HG03565 (cell line): ENCODE measurements around the gene TRNP1.

ENCODE experiments used
- ATAC-seq: cut with Tn5 transposase; IDR thresholded peaks from one replicate; pipeline ENCODE4 v1.9.1; 2021; ENCODE audit warnings: mild to moderate bottlenecking, moderate library complexity; ENCODE audit not compliant: unreplicated experiment

Gene TRNP1

DNA sequence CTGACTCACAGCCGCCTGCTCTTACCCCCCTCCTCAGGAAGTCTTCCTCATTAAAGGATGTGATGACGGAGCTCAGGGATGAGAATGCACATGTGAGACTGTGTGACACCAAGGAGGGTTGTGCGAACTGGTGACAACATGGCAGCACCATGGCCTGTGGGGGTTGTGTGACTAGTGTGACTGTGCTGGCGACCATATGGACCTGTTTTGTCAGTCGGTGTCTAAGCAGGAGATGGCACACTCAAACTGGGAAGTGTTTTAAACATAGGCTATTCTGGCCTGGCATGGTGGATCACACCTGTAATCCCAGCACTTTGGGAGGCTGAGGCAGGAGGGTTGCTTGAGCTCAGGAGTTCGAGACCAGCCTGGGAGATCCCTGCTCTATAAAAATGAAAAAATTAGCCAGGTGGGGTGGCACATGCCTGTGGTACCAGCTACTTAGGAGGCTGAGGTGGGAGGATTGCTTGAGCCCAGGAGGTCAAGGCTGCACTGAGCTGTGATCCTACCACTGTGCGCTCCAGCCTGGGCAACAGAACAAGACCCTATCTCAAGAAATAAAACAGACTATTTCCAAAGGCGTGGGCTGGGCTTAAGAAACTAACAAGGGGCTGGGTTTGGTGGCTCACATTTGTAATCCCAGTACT, 7.4 kb downstream of the TRNP1 start:
- no peak for ATAC-seq

DNA sequence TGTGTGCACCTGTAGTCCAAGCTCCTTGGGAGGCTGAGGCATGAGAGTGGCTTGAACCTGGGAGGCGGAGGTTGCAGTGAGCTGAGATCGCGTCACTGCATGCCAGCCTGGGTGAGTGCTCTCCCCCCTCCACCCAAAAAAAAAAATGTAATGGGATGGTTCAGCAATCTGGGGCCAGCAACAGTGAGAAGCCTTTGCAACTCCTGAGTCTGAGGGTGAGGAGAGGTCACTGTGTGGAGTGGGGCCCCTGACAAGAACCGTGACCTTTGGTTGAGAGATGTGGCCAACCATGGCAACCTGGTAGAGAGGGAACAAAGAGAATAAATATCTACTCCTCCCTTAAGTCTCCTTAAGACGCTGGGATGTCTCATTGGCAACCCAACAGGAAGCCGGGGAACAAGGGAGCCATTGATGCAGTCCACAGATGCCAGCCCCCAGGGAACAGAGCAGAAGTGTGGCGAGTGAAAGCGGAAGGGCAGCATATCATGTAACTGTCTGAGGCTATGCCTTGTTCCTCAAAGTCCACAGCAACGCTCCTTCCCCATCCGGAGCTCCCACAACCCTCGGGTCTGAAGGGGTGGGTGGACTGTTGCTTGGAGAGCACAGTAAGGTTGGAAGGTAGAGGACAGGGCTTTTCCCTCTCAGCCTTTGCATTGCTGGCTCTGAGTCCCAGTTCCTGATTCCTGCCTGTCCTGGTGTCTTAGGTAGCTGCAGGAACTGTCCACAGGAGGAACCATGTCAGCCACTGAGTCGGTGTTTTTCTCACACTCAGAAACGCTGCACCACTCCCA, 8.3 kb downstream of the TRNP1 start:
- no peak for ATAC-seq

DNA sequence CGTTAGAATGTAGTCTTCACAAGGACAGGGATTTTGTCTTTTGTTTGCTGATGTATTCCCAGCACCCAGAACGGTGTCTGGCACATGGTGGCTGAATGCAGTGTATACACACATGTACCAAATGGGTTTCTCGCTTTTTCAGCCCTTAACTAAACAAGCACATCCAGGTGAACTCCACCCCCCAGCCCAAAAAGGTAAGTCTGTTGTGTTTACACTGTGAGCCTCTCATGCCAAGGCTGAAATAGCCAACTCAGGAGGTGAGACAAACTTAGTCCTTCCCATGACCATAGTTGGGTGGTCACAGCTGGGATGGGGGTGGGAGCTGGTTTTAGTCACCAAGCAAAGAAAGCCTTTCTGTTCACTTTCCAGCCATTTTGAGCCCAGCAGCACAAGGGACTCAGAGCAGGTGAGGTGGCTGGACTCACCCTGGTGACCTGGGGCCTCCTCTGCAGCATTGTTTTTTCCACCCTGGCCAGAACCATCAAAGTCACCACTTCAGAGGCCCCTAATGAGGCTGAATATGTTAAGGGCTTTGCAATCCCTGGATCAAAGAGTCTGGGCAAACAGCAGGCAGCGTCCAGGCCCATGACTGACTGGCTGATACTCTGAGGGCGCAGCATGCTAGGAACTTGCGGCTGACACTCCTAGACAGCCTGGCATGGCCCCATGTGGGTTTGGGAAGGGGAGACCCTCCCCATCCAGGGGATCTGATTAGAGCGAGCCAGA, 10.4 kb downstream of the TRNP1 start:
- ATAC-seq, result no peak

DNA sequence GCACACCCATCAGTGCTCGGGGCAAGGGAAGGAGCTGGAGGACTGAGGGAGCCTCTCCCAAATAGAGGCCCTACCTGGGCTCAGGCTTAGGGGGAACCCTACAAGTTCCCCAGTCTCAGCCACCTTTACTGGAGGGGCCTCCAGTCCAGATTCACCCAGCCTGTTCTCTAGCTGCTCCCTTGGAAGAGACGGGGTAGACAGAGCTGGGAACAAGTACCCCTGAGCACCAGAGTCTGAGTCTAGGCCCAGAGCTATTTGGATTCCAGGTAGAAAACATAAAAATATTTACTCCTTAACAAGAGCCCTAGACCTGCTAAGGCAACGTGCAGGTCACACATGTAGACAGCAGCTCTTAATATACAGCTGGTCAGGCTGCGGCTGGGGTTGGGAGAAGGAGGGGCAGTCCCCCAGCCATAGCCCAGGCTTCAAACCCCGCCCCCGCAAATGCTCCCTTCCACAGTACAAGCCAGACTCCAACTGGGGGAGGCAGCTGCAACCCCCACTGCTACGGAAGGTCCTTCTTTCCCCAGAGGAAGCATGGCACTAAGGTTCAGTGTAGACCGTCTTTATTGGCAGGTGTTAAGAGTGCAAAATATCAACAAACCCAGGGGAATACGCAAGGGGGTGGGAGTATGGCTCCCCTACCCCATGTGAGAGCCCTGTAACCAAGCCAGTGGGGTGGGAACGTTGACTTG, 11.1 kb downstream of the TRNP1 start:
- ATAC-seq, result no peak

DNA sequence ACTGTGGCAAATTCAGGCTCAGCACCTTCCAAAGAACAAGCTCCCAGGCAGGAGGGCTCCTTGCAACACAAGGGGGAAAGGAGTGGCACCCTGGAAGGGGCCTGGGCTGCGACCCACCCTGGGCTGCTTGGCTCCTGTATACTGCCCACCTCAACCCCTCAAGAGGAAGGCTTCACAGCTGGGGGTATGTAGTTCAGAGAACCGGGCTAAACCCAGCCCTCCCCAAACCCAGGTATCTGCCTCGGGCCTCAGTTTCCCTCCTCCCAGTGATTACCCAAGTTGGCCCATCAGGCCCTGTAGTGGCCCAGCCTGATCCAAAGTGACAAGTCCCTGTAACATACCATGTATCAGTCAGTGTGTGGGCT, 11.7 kb downstream of the TRNP1 start:
- ATAC-seq, result no peak

DNA sequence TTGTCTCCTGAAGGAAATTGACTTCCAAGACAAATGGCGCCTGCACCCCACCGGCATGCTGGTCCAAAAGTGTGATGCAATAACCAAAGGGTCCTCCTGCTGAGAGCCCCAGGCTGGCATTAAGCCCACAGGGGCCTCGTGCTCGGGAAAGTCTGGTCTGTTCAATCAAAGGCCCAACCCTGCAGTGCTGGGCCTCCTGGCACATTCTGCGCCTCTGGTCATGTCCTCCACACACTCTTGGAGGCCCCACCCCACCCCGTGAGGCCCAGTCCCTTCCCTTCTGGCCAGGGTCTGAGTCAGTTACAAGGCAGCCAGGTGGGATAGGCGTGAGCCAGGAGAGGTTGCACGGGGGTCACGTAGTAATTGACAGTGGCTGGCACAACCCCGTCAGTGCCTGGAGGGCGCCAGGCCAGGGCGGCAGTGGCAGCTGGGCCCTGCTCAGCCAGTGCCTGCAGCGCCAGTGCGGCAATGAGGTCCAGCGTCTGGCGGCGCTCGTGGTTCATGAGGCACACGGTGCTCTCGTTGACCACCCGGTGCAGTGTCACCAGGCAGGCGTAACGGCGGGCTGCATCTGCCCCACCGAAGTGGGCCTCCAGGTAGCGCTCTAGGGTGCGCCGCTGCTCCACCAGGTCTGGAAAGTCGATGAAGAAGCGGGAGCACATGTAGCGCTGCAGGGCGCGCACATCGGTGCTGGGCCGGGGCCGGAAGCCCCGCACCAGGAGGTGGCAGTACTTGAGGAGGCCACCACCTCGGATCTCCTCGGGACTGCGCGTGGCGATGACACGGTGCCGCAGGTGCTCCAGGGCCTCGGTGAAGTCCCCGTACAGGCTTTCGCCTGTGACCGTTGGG, 12.4 kb downstream of the TRNP1 start:
- ATAC-seq, result no peak

DNA sequence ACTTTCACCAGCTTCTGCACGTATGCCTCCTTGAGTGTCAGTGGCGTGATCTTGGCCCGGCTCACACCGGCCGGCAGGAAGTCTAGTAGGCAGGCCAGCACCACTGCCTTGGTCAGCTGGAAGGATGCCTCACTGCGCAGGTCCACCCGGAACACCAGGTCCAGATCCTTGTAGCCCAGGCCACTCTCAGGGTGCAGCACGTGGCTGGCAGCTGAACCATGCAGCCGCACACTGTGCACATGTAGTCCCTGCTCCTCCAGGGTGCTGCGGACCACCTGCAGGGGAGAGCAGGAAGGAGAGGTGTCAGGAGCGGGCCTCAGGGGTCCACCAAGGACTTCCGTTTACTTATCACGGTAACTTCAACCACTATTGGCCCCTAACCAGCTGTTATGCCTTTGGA, 13.2 kb downstream of the TRNP1 start:
- no peak for ATAC-seq

DNA sequence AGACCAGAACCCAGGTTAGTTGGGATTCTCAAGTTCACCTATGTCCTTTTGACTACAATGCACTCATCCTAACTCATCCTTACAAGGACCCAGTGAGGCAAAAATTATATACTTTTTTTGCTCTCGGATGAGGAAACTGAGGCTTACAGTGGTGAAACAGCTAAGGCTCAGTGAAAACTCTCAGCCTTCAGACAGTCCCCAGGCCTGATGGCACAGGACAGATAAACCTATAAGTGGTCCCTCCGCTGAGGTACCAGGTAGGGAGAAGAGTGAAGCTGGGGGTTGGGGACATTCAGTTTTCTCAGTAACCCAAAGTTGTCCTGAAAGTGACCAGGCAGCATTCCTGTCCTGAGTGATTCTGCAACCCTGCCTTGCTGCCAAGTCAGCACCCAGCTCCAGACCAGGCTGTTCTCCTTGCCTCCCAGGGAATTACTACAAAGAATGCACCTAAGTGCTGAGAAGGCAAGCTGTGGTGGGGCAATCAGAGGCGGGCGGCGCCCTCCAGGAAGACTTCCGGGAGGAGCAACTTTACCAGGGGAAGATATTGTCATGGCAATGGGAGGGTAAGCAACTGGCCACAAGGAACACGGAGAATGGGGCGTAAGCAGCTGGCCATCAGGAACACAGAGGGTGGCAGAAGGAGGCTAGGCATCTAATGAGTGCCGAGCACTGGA, 14.6 kb downstream of the TRNP1 start:
- no peak for ATAC-seq

DNA sequence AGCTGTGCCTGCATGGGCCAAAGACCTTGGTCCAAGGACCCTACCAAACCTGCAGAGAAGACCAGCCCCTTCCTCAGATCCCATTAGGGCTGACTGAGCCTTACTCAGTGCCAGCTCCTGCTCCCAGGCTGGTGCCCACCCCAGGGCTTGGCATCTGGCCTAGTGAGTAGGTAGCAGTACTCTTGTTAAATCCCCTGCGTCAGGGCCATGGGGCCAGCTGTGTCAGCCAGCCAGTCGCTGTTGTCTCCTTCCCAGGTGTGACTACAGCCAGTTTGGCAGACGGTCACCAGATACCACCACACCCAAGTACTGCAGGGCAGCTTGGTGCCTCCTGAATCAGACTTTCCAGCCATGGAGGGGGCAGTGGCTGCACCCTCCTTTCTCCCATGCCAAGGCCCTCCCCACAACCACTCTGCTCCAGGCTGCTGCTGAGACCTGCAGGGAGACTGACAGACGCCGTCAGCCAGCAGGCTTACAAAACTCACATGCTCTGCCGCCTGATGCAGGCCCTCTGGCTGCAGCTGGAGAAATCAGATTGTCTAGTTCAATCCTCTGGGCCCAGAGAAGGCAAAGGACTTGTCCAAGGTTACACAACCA, 16.2 kb downstream of the TRNP1 start:
- ATAC-seq, result no peak

DNA sequence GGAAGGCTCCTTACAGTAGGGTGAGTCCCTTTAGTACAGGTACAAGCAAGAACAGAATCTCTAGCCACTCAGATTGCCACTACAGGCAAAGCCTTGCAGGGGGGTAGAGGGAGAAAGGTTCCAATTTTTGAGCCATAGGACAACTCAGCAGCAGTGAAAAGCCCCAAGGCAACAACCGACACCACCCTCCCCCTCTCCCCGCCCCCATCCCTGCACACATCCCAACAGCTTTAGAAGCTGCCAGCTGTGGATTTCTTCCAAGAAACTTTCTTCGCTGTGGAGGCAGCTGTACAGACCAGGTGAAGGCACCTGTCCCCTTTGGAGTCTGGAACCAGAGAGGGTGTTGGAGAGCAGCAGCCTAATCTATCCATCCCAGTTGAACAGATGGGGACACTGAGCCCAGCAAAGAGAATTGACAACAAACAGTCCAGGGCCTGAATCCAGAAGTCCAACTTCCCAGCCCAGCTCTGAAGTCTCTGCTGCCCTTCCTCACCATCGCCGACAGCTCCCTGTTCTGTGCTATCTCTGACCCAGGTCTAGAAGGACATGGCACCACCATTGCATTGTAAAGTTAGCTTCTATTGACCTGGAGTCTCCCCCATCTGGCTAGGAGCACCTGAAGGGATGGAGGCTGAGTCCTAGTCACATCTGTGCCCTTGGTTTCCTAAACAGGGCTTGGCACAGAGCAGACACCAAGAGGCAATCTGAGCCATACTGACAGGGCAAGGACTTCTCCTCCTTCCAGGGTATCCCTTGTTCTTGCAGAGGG, 16.9 kb downstream of the TRNP1 start:
- ATAC-seq, result no peak

DNA sequence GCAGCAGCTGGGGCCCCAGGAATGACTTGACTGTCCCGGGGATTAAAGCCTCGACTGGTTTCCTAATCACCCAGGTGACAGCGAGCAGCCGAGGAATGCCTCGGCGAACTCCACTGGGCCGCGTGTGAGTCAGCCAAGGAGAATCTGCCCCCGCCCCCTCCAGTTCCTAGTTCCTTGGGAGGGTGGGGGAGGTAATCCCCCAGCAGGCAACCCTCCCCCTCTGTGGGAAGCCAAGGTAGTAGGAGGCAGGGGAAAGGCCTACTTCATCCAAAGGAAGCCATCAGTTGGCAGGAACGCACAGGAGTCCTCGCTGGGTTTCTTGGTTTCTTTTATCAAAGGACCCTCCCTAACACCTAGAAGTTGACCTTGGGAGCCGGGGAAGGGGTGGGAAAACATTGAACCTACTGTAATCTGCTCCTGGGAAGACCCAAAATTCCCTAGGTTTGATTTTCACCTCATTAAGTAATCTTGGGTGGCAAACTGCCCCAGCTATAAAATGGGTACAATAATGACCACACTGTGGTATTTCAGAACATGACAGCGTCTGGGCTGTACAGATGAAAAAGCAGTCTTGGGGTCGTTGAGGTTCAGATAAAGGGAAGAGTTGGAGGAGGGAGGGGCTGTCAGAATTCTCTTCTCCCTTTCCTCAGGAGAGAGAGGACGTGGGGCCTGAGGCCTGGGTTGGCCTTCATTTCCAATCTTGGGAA, 17.7 kb downstream of the TRNP1 start:
- ATAC-seq, result no peak

DNA sequence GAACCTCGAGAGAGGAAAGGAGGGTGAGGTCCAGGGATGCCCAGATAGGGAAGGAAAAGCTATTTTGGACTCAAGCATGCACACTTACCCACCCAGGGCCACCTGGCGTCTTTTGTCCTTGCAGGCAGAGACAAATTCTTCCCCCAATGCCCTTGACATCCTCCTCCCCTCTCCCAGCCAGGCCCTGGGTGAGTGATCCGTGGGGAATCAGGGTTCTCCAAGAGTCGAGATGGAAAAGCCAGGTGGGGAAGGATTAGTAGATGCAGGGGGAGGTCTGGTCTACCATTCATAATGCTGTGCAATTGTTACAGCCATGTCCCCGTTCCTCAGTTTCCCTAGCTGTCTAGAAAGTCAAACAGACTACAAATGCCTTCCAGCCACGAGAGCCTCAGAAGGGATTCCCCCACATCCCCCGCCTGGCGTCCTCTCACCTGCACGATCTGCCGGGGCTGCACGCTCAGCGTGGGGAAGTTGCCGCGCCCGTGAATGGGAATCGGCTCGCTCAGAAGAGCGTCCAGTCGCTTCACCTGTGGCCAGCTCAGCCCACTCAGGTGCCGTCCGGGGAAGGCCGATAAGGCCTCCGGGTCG, 18.6 kb downstream of the TRNP1 start:
- ATAC-seq, result no peak

DNA sequence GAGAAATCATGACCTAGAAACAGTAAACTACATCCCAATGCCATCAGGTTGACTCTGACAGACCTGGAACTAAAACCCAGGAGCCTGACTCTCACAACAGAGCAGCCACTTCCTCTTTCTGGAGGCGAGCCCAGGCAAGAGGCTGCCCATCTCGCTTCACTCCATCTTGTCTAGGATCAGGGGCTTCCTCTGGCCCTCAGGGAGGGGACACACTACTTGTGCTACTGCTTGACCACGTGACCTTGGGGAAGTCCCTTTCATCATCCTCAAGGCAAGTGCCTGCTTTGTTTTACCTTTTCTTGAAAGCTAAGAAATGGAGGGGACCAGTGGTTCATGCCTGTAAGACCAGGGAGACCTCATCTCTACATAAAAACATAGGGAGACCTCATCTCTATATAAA, 21.8 kb downstream of the TRNP1 start:
- ATAC-seq, result no peak

DNA sequence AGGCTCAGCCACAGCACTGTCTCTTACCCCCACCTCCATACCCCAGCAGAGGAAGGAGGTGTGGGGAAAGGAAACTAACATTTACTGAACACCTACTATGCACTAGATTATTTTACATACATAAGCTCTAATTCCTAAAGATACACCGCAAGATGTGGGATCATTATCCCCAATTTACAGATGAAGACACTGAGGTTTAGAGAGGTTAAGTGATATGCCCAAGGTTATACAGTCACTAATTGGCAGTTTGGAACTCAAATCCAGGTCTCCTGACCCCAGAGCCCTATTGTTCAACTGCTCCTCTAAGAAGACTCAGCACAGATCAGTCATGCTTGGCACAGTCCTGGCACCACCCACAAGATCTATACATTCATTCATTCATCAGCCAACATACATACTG, 22.9 kb downstream of the TRNP1 start:
- ATAC-seq, result no peak

DNA sequence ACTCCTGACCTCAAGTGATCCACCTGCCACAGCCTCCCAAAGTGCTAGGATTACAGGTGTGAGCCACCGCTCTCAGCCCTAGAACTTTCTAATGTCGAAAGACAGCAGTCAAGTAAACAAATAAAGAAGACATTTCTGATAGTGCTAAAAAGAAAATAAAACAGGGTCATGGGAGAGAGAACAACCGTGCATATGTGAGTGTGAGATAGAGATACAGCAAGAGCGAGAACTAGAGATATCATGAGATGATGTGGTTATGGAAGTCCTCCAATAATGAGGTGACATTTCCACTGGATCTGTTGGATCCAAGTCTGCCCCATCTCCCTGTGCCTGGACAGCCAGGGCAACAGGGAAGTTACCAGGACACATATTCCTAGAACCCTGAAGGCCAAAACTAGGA, 23.7 kb downstream of the TRNP1 start:
- ATAC-seq, result no peak

DNA sequence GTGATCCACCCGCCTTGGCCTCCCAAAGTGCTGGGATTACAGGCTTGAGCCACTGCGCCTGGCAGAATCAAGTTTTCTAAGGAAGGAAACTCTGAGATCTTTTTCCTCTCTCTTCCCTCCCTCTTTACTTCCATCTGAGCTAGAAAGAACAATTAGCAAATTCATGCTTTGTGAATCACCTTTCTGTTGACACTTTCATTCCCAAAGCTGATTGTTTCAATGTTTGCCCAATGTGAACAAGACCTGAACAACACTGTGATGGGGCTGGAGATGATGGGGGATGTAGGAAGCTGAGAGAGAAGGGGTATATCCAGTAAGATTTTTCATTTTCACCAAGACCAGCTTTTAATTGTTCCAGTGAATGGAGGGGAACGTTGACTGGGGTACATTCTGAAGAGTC, 24.8 kb downstream of the TRNP1 start:
- no peak for ATAC-seq

DNA sequence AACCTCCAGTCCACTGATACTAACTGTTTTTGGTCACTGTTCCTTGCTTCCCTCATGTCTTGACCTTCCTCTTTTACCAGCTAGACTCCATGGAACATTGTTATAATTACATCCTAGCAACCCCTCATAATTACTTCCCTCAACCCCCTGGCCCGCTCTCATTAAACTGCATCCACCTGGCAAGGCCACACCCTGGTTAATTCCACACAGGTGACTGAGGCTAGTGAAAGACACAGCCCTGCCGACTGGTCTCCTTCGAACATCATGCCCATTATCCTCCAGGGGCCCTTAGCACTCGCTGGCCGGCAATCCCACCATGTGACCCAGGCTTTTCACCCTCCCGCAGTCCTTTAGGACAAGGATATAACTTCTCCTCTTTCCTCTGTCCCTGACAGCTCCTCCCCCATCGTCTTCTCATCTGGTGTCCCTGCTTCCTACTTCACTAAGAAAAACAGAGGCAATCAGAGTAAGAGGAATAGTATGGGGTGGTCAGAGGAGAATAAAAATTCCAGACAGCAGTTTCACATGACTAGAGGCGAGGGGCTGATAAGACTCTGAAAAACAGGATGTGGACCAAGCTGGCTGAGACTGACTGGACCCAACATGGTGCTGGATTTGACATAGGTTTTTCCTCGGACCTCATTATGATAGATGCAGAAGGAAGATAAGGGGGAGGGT, 28.0 kb downstream of the TRNP1 start:
- ATAC-seq, result no peak
